ENCODE measurements around the gene PLCB4.
A peak's percentile ranks its signal among the peaks of the same experiment; 100 is the strongest.
"Not testable (repeated sequence)": the region's sequence is repeated elsewhere in the genome, so short reads cannot be mapped to it uniquely, and the experiment has no call there.

The PLCB4 gene

GRCh38 chr20:9068841-9069663 lies at the start of gene PLCB4:
Gene PLCB4, plus strand, starts transcription at chr20:9069087. Its CDS starts 238,728 bp downstream, at chr20:9307815.
- DNase-seq: peak; percentile 79

- no peak for DNase-seq
Observed at GRCh38 chr20:9019833-9020232, 49.1 kb upstream of the PLCB4 start.

DNA sequence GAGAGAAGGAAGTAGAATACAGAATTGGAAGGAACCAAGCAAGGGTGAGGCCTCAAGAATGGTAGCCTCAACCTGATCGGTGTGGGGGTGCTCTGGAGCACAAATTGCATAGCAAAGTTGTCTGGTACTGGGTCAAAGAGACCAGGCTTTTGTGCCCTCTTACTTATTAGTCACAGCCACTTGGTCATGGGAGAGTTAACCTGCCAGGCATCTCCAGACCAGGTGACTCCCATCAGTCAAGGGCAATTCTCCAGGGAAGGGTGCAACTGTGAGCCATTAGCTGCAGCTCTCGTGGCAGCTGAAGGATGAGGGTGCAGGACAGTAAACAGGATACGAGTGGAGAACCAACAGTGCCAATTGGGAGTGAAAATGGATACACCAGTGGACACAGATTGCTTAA lies 47.7 kb upstream of the PLCB4 start:
- DNase-seq: no peak

DNA sequence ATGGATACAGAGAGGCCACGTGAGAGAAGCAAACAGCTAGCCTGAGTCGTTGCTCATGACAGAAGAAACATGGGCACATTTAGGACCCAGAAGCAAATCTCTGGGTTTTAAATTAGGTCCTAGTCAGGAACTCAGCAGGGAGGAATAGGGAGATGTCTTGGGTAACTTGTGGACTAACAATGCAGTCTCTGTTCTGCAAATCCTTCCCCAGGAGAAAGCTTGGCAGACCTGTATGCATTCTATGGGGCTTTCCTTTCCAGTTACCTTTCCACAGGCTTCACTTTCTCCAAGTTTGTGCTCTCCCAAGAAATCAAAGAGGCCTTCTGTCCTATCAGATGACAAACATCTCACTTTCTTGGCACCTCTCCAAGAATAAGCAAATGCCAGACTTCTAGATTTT lies 47.2 kb upstream of the PLCB4 start:
- DNase-seq: peak; percentile 60

DNA sequence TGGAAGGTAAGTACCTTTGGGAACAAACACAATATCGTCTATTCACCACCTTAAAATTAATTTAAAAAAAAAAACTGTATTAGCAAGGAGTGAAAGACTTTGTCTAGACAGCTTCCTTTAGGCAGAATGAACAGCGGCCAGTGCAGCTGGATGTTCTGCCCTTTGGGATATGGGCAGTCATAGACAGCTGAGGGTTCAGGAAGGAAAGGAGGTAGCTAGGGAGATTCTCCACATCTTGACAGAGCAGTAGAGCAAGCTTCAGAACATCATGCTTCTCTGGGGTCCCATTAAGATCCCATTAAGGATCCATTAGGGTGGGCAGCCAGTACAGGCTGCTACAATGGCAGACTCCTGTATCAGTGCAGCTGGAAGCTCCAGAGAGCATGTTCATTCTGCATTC lies 46.5 kb upstream of the PLCB4 start:
- no peak for DNase-seq

GRCh38 chr20:9024606-9025005 lies 44.3 kb upstream of the PLCB4 start:
- no peak for DNase-seq

GRCh38 chr20:9025011-9025410 lies 43.9 kb upstream of the PLCB4 start:
- no peak for DNase-seq

- no peak for DNase-seq
Observed at GRCh38 chr20:9025643-9026042, 43.2 kb upstream of the PLCB4 start.

DNA sequence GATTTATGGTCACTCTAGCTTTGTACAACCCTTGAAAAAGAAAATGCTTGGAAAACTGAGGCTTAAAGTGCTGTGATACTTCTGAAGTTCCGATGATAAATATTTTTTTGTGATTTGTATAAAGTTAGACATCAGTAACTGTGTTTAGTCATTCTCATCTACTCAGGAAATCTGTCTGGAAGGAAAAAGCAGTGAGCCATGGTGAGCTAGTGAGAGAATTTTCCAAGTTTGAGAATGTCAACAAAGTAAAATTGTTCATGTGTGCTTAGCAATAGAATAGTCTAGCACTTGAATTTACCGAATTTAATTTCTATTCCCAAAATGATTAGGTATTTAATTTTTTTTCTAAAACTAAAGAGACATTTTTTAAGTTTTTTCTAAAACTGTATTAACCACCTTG lies 41.3 kb upstream of the PLCB4 start:
- no peak for DNase-seq

- no peak for DNase-seq
Observed at GRCh38 chr20:9028419-9028818, 40.5 kb upstream of the PLCB4 start.

- DNase-seq: no peak
Observed at GRCh38 chr20:9031991-9032390, 36.9 kb upstream of the PLCB4 start.

DNA sequence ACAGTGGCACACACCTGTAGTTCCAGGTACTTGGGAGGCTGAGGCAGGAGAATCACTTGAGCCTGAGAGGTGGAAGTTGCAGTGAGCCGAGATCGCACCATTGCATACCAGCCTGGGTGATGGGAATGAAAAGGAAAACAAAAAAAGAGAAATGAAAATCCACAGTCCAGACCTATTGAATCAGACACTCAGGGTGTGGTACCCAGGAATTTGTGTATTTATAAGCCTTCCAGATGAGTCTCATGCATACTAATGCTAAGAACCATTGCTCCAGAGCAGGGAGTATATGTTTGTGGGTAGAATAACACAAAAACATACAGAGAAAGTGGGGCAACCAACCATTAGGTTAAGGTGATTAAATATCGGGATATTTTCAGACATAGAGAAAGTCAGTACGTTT lies 36.1 kb upstream of the PLCB4 start:
- no peak for DNase-seq

DNA sequence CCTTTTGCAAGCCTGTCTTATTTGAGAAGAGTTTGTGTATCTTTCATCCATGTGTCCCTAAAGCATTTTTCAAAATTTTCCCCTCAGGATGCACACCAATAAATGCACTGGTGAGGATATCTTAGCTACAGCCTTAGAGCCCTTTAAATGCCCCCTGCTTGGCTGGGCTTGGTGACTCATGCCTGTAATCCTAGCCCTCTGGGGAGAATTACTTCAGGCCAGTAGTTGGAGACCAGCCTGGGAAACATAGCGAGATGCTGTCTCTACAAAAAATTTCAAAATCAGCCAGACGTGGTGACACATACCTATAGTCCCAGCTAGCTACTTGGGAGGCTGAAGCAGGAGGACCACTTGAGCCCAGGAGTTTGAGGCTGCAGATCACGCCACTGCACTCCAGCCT lies 33.8 kb upstream of the PLCB4 start:
- DNase-seq: peak; percentile 79

- no peak for DNase-seq
Observed at GRCh38 chr20:9036593-9036992, 32.3 kb upstream of the PLCB4 start.

DNA sequence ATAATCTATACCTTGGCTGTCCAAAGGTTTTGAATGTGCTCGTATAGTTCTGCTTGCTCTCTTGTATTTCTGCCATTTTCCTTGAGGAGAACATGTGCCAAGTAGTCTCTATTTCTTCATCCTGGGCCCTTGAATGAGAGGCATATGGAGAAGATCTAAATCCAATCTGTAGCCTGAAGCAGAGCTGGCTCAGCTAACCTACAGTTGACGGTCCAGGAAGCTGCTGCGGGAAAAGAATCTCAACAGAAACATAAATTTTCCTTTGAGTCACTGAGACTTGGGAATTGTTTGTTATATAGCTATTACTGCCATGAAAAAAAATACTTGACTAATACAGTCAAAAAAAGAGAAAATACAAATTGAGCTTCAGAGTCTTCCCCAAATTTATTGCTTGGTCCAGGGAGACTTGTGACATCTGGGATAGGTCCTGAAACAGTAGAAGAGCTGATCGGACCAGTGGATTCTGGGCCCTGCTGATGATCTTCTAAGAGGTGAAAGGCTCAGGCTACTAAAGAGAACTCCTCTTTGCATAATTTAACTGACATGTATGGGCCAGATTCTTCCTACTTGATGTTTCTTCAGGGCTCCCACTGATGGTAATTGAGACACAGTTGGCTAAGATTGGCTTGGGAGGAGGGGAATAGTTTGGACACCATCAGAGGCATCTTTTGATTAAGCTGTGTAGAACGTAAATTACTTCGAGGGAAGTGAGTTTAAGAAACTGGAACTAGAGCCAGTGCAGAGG lies 29.9 kb upstream of the PLCB4 start:
- no peak for DNase-seq

DNA sequence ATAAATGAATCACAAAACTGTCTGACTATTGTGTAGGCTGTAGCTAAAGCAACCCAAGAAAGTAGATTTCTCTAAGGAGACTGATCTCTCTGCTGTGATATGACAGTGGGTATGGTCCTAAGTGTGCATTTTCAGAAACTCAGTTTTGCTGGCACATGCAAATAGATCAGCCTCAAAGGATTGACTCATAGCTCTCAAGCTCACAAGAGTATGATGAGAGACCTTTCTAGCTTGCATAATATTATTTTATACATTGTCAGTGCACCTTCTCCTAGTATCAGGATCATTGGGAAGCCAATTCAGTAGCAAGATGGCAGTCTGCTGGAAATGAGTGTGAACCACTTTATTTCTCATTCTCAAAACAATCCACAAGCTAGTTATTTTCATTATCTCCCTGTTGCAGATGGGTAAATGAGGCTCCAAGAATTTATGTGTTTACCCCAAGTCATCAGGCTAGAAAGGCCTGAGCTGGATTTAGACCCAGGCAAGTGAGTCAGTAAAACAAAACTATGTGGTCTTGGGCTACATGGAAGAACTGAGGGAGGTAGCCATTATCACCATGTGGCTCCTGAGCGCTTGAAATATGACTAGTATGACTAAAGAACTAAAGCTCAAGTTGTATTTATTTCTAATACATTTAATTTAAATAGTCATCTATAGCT lies 27.9 kb upstream of the PLCB4 start:
- no peak for DNase-seq

- no peak for DNase-seq
Observed at GRCh38 chr20:9043364-9043763, 25.5 kb upstream of the PLCB4 start.

- DNase-seq: not testable (repeated sequence)
Observed at GRCh38 chr20:9047928-9048327, 21.0 kb upstream of the PLCB4 start.

GRCh38 chr20:9051508-9051907 lies 17.4 kb upstream of the PLCB4 start:
- no peak for DNase-seq

GRCh38 chr20:9052136-9052535 lies 16.8 kb upstream of the PLCB4 start:
- DNase-seq: no peak

GRCh38 chr20:9053108-9053507 lies 15.8 kb upstream of the PLCB4 start:
- DNase-seq: no peak

DNA sequence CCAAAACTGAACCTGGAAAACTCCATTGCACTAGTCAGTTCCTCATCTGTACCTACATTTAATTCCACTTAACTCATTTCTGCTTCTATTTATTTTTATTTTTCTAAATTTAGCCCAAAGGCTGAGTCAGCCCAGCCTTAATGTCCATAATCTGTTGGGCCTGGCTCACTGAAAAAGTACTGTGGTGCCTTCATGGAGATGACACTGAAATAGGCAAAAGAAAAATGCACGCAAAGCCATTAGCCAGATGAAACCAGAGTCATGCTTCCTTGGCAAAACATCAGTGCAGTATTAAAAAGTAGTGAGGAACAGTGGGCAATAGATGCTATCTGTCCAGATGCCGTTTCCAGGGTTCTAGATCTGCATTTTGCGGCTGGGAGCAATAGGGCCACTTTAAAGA lies 14.7 kb upstream of the PLCB4 start:
- no peak for DNase-seq

GRCh38 chr20:9059931-9060330 lies 9.0 kb upstream of the PLCB4 start:
- no peak for DNase-seq

DNA sequence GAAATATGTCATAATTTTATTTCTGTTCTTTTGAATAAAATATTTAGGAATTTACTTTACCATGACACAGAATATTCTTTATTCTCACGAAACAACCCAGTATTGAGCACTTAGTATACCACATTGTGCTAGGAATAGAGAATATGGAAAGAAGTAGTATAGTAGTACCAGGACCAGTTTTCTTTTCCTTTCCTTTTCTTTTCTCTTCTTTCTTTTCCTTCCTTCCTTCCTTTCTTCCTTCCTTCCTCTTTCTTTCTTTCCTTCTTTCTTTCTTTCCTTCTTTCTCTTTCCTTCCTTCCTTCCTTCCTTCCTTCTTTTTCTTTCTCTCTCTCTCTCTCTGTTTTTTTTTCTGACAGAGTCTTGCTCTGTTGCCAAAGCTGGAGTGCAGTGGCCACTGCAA lies 7.5 kb upstream of the PLCB4 start:
- no peak for DNase-seq

Data from islet precursor cell (in vitro differentiated cells).